Measurements from ENCODE around the gene NOXA1.

The NOXA1 gene

DNA sequence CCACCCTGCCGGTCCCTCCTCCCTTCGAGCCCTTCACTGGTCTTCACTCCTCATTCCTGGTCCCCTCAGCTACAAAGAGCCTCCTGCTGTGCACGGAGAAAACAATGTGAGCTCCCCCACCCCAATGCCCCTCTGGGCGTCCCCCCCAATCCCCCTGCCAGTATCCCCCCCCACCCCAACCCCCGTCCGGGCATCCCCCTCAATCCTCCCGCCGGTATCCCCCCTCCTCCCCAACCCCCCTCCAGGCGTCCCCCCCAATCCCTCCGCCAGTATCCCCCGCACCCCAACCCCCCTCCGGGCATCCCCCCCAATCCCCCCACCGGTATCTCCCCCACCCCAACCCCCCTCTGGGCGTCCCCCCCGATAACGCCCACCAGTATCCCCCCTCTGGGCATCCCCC, 43.0 kb upstream of the NOXA1 start:
- TF ChIP-seq, protein P1, sequence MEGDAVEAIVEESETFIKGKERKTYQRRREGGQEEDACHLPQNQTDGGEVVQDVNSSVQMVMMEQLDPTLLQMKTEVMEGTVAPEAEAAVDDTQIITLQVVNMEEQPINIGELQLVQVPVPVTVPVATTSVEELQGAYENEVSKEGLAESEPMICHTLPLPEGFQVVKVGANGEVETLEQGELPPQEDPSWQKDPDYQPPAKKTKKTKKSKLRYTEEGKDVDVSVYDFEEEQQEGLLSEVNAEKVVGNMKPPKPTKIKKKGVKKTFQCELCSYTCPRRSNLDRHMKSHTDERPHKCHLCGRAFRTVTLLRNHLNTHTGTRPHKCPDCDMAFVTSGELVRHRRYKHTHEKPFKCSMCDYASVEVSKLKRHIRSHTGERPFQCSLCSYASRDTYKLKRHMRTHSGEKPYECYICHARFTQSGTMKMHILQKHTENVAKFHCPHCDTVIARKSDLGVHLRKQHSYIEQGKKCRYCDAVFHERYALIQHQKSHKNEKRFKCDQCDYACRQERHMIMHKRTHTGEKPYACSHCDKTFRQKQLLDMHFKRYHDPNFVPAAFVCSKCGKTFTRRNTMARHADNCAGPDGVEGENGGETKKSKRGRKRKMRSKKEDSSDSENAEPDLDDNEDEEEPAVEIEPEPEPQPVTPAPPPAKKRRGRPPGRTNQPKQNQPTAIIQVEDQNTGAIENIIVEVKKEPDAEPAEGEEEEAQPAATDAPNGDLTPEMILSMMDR (IDR thresholded peaks at IDR 0.05; ENCODE audit: low read depth, low read length), result no peak
- H3K4me3 ChIP-seq (ENCODE audit: low read depth, low read length), result no peak overlapping the region

DNA sequence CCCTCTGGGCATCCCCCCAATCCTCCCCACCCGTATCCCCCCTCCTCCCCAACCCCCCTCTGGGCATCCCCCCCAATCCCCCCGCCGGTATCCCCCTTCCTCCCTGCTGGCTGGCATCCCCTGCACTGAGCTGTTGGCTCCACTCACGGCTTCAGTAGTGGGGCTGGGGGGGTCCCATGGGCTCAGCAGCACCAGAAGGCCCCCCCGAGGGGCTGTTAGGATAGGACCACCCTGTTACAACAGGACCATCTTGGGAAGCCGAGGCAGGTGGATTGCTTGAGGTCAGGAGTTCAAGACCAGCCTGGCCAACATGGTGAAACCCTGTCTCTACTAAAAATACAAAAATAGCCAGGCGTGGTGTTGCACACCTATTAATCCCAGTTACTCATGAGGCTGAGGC, 42.6 kb upstream of the NOXA1 start:
- TF ChIP-seq, protein P1 (IDR thresholded peaks at IDR 0.05; ENCODE audit: low read depth, low read length), result no peak
- no peak overlapping the region for H3K4me3 ChIP-seq (ENCODE audit: low read depth, low read length)

DNA sequence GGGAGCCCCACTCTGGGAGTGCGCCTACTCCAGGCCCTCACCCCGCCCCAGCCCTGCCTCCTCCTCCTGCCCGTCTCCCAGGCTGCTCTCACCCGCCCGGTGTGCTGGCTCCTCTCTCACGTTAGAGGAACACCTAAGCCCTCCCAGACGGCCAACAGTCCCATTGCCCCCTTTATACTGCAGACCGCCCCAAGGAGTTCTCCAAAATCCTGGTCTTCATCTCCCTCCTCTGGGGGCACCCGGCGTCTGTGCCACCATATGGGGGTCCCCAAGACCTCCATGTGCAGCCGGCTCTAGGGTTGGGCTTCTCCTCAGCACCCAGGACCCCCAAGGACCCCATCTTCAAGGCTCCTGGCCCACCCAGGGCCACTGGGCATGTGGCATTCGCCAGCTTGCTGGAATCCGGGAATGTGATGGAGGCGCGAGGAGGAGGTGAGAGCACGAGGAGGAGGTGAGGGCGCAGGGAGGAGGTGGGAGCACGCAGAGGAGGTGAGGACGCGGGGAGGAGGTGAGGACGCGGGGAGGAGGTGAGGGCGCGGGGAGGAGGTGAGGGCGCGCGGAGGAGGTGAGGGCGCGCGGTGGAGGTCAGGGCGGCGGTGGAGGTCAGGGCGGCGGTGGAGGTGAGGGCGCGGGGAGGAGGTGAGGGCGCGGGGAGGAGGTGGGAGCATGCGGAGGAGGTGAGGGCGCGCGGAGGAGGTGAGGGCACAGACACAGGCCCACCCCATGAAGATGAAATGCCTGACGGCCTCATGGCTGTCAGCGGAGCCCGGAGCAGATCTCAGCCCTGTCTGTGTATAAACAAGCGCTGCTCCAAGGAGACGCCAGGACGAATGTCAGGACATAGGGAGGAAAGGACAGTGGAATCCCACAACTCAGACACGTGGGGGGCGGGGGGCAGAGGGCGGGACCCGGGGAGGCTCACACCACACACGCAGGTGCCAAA, 41.4 kb upstream of the NOXA1 start:
- no peak overlapping the region for H3K4me3 ChIP-seq (ENCODE audit: low read depth, low read length)
- TF ChIP-seq, protein P1 (IDR thresholded peaks at IDR 0.05; ENCODE audit: low read depth, low read length), result no peak

DNA sequence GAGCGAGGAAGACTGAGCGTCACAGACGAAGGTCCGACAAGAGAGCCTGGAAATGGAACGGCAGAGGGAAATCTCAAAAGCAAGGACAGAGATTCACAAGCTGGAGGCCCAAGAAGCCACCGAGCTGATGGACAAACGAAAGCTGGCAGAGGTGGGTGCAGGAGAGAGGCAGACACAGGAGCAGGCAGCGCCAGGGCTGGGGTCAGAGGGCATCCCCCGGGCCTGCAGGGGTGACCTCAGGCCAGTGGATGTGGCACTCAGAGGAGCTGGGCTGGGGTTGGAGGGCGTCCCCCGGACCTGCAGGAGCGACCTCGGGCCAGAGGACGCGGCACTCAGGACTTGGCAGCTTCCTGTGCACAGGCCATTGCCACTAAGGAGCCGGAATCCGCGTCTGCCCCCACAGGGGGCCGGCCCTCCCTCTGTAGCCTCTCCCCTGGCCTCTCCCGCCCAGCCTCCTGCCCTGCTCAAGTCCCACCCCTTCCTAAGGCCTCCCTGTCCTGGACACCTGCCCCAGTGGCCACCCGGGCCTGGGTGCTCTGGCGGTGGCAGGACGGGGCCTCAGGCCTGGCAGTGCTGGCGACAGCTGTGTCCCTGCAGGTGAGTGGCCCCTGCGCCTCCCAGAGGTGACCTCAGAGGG, 40.6 kb upstream of the NOXA1 start:
- H3K4me3 ChIP-seq (ENCODE audit: low read depth, low read length), result no peak overlapping the region
- TF ChIP-seq, protein P1 (IDR thresholded peaks at IDR 0.05; ENCODE audit: low read depth, low read length), result no peak

DNA sequence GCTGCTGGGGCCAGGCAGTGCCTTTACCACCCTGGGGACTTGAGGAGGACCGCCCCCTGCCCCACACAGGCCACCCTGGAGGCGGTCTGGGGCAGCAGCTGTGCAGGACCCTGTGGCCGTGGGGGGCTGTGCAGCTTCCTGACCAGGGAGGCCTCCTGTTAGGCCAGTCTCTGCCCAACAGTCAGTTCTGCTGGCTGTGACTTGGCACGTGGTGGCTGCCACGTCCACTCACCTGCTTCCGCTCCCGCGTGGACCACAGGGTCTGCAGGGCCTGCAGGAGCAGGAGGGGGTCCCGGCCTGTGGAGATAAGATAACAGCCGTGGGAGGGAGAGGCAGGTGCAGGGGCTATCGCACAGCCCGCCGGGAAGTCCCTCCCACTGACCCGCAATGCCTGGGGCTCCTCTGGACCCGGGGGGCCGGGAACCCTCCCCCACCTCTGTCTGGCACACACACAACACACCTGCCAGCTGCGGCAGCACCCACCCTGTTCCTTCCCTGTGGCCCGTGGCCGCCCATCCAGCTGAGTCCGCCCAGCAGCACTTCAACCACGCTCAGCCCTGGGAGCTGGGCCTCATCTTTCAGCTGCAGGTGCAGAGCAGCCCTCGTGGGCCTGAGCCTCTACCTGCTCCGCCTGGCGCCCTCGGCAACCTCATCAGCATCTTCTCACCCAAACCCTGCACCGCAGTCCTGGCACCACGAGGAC, 40.0 kb upstream of the NOXA1 start:
- no peak overlapping the region for H3K4me3 ChIP-seq (ENCODE audit: low read depth, low read length)
- TF ChIP-seq, protein P1 (IDR thresholded peaks at IDR 0.05; ENCODE audit: low read depth, low read length), result no peak

DNA sequence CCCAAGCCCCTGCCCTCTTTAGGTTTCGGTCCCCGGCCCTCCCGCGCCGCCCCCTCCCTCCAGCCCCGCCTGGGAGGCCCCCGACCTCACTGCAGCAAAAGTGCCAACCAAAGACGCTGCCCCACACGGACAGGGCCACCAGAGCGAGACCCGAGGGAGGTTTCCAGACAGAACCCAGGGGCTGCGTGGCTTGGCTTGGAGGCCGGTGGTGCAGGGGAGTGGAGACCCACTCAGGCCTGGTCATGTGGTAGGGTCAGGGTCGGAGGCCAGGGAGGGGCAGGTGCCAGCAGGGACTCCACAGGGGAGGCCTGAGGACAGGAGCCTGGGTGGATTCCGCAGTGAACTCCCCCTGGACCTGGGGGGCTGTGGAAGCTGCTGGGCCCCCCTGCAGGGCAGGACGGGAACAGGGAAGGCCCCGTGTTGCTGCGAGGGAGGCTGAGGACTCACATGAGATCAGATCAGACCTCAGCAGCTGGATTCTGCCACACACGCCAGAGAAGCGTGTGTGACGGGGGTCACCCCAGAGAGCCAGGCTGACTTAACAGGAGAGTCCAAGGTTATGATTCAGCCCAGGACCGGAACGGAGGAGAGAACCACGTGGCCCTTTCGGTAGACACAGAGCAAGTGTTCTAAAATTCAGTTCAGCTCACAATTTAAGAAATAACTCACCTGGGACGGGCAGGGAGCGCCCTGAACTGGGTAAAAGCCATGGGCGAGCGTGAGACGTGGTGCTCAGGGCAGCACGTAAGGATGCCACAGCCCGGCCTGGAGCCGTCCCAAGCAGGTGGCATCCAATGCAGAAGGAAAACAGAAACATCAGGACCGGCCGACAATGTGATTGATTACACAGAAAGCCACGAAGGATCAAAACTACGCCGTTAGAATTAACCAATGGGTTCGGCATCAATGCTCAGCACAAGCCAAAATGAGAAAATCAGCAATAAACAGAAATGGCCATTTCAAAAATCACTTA, 39.1 kb upstream of the NOXA1 start:
- H3K4me3 ChIP-seq (ENCODE audit: low read depth, low read length), result no peak overlapping the region
- TF ChIP-seq, protein P1 (IDR thresholded peaks at IDR 0.05; ENCODE audit: low read depth, low read length), result no peak
